NCI-H446 (cell line): ENCODE results near the gene MEI4.

ENCODE experiments used
- DNase-seq, 2 experiments: peaks; one replicate each; lab custom pipeline; 2025; lab: John Stamatoyannopoulos, UW

Gene MEI4

DNA sequence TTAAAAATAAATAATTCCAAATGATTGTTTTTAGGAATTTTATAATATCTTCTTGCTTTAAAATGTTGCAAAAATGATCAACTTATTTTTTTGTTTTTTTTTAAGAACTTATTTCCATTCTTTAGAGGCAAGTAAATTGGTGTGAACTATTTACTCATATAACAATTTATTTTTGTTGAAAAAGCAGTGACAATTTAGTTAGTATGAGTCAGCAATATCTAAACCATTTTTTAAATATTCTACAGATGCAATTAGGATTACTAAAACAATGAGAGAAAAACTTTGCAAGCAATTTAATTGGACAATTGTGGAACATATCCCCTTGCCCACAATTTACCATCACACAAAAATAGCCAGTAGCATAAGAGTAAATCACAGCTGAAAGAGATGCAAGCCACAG, 319.5 kb downstream of the MEI4 start:
- no peak for DNase-seq
